Endodermal cell (in vitro differentiated cells): ENCODE measurements around the gene BBS9. TPM values are rescaled to one million over a fixed set of nuclear protein-coding genes. Genes with fewer than 3 reads are reported as not detected.

Source experiments
- DNase-seq: peaks from one replicate; pipeline ENCODE4 v3.0.0-alpha.2; 2017
- H3K27ac ChIP-seq: 2 replicates; pipeline ENCODE4 v1.5.1; 2013; ENCODE audit warnings: mild to moderate bottlenecking, low read depth, low read length, moderate library complexity
- H3K27me3 ChIP-seq: 2 replicates; pipeline ENCODE4 v1.6.1; 2013; ENCODE audit warnings: mild to moderate bottlenecking, low read length, moderate library complexity; ENCODE audit not compliant: insufficient read depth, control insufficient read depth, poor library complexity, severe bottlenecking
- H3K36me3 ChIP-seq: 2 replicates; pipeline ENCODE4 v1.7.0; 2013; ENCODE audit warnings: mild to moderate bottlenecking, low read length, moderate library complexity; ENCODE audit not compliant: control insufficient read depth, insufficient read depth
- H3K4me1 ChIP-seq: one replicate; pipeline ENCODE4 v1.7.0; 2013; ENCODE audit warnings: low read length; ENCODE audit not compliant: control insufficient read depth, insufficient read depth
- H3K4me3 ChIP-seq: 2 replicates; pipeline ENCODE4 v1.5.1; 2013; ENCODE audit warnings: mild to moderate bottlenecking, low read length, moderate library complexity
- H3K9ac ChIP-seq: 2 replicates; pipeline ENCODE4 v1.6.1; 2013; ENCODE audit warnings: mild to moderate bottlenecking, low read length, moderate library complexity; ENCODE audit not compliant: poor library complexity, severe bottlenecking; ENCODE audit errors: extremely low read depth
- H3K9me3 ChIP-seq: 2 replicates; pipeline ENCODE4 v1.6.1; 2013; ENCODE audit warnings: mild to moderate bottlenecking, low read length, moderate library complexity; ENCODE audit not compliant: control insufficient read depth
- H3K27ac Mint-ChIP-seq: 2 replicates; pipeline ENCODE4 v1.8.0; 2020; ENCODE audit warnings: mixed read lengths
- H3K27me3 Mint-ChIP-seq: 2 replicates; pipeline ENCODE4 v1.8.0; 2021; ENCODE audit warnings: mild to moderate bottlenecking, mixed read lengths; ENCODE audit not compliant: insufficient read depth
- H3K36me3 Mint-ChIP-seq: 2 replicates; pipeline ENCODE4 v1.8.0; 2020; ENCODE audit warnings: low read depth, mixed read lengths
- H3K4me1 Mint-ChIP-seq: 2 replicates; pipeline ENCODE4 v1.8.0; 2020; ENCODE audit warnings: mixed read lengths
- H3K4me3 Mint-ChIP-seq: 2 replicates; pipeline ENCODE4 v1.8.0; 2020; ENCODE audit warnings: mild to moderate bottlenecking, moderate library complexity, mixed read lengths
- H3K9me3 Mint-ChIP-seq: 2 replicates; pipeline ENCODE4 v1.8.0; 2020; ENCODE audit warnings: mild to moderate bottlenecking, mixed read lengths
- CTCF ChIP-seq: fragments of 200-600 bp; sonication (generic); conservative IDR thresholded peaks from 2 replicates; pipeline ENCODE4 v1.5.0; 2021; ENCODE audit warnings: antibody characterized with exemption, mild to moderate bottlenecking
- WGBS, 2 experiments: methylation state at CpG; one replicate each; pipeline versions ENCODE4 v1.1.5 to v1.1.7; 2013; ENCODE audit warnings: missing lambda C conversion rate in 2 of 2, mixed read lengths in 1 of 2; ENCODE audit not compliant: insufficient coverage in 1 of 2, insufficient read length in 1 of 2; 5-methylcytosine and 5-hydroxymethylcytosine counted together
- total RNA-seq, 2 donors: library from RNA; stranded (reverse); fragmentation: NEBNext Ultra II Directional in 1 of 2; extraction: Animal tissue kit (Norgen Biotek cat#: 25700) in 1 of 2; gene quantifications; 2 replicates in 1 of 2; 3 replicates in 1 of 2; pipeline ENCODE4 v1.2.1, GENCODE V29; 2021

Gene BBS9
- total RNA-seq, 2 donors from 2014 or later: 20.7 to 21.6 TPM

- Histone ChIP-seq H3K27me3 (no peaks in the 10 kb centered on the region), H3K36me3 (no peaks in the 10 kb centered on the region), H3K4me1 (no peaks in the 10 kb centered on the region), H3K4me3 (no peak overlapping the region), H3K9ac (no peak overlapping the region), H3K9me3 (no peaks in the 10 kb centered on the region), H3K27ac (no peak overlapping the region)
- Mint-ChIP-seq H3K4me1 (no peaks in the 10 kb centered on the region), H3K4me3 (no peak overlapping the region), H3K36me3 (no peaks in the 10 kb centered on the region), H3K9me3 (no peaks in the 10 kb centered on the region), H3K27me3 (no peaks in the 10 kb centered on the region), H3K27ac (no peak overlapping the region)
- no peak for TF ChIP-seq CTCF
- no peak for DNase-seq
- 100% methylated on average over 2 of the region's 2 CpGs for WGBS, 2 experiments
Measured at GRCh38 chr7:33087858-33088257, 41.5 kb upstream of the BBS9 start.

- H3K4me1 Mint-ChIP-seq: no peaks in the 10 kb centered on the region
- H3K36me3 Mint-ChIP-seq: no peaks in the 10 kb centered on the region
- Histone ChIP-seq H3K4me3 (no peak overlapping the region), H3K9me3 (no peaks in the 10 kb centered on the region), H3K9ac (no peak overlapping the region), H3K36me3 (peaks cover 6% of the 10 kb centered on the region), H3K27ac (no peak overlapping the region), H3K27me3 (no peaks in the 10 kb centered on the region), H3K4me1 (no peaks in the 10 kb centered on the region)
- H3K9me3 Mint-ChIP-seq: no peaks in the 10 kb centered on the region
- no peak overlapping the region for H3K4me3 Mint-ChIP-seq
- no peaks in the 10 kb centered on the region for H3K27me3 Mint-ChIP-seq
- WGBS, 2 experiments: 92 to 95% methylated on average over 6 to 7 of the region's 7 CpGs
- TF ChIP-seq CTCF: no peak
- H3K27ac Mint-ChIP-seq: no peak overlapping the region
- no peak for DNase-seq
Measured at GRCh38 chr7:33089142-33089541, 40.2 kb upstream of the BBS9 start.

- H3K4me3 ChIP-seq: no peak overlapping the region
- no peaks in the 10 kb centered on the region for H3K4me1 Mint-ChIP-seq
- TF ChIP-seq CTCF: no peak
- no peaks in the 10 kb centered on the region for H3K27me3 Mint-ChIP-seq
- H3K9ac ChIP-seq: no peak overlapping the region
- peaks cover 16% of the 10 kb centered on the region for H3K36me3 Mint-ChIP-seq
- no peaks in the 10 kb centered on the region for H3K4me1 ChIP-seq
- peaks cover 20% of the 10 kb centered on the region for H3K36me3 ChIP-seq
- H3K4me3 Mint-ChIP-seq: no peak overlapping the region
- H3K27me3 ChIP-seq: no peaks in the 10 kb centered on the region
- no peak for DNase-seq
- no peak overlapping the region for H3K27ac ChIP-seq
- H3K9me3 ChIP-seq: no peaks in the 10 kb centered on the region
- H3K27ac Mint-ChIP-seq: no peak overlapping the region
- H3K9me3 Mint-ChIP-seq: no peaks in the 10 kb centered on the region
- WGBS, 2 experiments: 94% methylated on average over 2 to 4 of the region's 4 CpGs
Measured at GRCh38 chr7:33091111-33091531, 38.2 kb upstream of the BBS9 start.
